B cell (primary cell): ENCODE measurements around the gene POLD1.

Experiments used
- CTCF ChIP-seq: fragments of 200-600 bp; IDR thresholded peaks from one replicate; pipeline ENCODE4 v1.8.0; 2022; ENCODE audit warnings: antibody characterized with exemption, mild to moderate bottlenecking
- EZH2 ChIP-seq: IDR thresholded peaks from 2 replicates; pipeline ENCODE4 v1.6.1; 2012; ENCODE audit warnings: borderline replicate concordance, low read depth, mild to moderate bottlenecking, moderate library complexity, low read length; ENCODE audit not compliant: insufficient read depth, poor library complexity, severe bottlenecking

- TF ChIP-seq CTCF (no peak), EZH2 (no peak)
These were observed 32.2 kb downstream of the POLD1 start for GRCh38 chr19:50416034-50416977.
